GM21526 (cell line): ENCODE measurements around the gene FGF16.
"Not testable (repeated sequence)": the region's sequence is repeated elsewhere in the genome, so short reads cannot be mapped to it uniquely, and the experiment has no call there.

Experiments used
- ATAC-seq: cut with Tn5 transposase; IDR thresholded peaks from one replicate; pipeline ENCODE4 v1.9.1; 2021; ENCODE audit warnings: moderate library complexity; ENCODE audit not compliant: unreplicated experiment, low FRiP score

FGF16 gene

DNA sequence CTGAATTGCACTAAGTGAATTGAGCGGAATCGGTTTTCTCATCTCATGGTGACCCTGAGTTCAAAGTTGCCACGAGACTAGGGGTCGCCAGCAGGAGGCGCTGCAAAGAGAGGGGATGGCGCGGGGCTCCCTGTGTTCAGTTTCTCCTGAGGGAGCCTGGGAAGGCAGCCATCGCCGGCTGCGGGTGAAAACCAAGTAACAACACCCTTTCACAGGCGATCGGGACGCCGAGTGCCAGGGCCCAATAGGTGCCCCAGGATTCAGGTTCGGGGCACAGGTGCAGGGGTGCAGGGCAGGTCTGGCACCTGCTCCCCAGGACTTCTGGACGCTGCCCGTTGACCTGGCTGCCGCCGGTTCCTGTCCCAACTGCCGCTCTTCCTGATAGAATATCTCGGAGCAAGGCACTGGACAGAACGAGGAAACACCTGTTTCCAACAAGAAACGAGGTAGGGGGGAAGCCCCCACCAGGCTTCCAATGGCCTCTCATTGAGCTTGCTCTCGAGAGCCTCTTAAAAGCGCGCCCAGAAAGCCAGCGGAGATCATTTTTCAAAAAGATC lies 1.1 kb upstream of the FGF16 start:
- no peak for ATAC-seq

DNA sequence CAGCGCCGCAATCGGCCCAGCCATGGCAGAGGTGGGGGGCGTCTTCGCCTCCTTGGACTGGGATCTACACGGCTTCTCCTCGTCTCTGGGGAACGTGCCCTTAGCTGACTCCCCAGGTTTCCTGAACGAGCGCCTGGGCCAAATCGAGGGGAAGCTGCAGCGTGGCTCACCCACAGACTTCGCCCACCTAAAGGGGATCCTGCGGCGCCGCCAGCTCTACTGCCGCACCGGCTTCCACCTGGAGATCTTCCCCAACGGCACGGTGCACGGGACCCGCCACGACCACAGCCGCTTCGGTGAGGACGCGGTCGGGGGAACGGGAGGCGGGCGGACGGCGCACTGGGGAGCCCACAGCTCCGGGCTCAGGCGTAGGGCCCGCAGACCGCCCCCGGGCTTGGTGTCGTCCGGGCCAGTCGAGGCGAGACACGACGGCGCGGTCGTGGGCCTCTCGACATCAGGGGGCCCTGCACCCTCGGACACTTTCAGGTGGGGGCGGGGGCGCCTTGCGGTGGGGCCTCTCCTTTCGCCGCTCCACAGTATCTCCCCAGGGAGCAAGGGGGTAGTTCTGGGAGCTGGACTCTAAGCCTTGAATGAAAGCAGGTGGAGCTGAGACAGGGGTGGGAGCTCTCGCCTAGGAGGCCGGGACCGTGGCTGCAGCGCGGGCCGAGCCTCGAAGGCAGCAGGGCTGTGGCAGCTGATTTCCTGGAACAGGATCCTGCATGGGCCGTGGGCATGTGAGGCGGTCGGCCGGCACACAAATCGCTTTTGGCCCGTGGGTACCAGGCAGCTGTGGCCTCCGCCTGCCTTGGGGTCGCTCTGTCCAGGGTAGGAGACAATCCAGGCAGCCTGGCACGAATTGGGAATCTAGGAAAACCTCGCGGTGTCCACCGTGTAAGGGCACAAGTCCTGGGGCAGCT lies 722 bp downstream of the FGF16 start:
- ATAC-seq: no peak

DNA sequence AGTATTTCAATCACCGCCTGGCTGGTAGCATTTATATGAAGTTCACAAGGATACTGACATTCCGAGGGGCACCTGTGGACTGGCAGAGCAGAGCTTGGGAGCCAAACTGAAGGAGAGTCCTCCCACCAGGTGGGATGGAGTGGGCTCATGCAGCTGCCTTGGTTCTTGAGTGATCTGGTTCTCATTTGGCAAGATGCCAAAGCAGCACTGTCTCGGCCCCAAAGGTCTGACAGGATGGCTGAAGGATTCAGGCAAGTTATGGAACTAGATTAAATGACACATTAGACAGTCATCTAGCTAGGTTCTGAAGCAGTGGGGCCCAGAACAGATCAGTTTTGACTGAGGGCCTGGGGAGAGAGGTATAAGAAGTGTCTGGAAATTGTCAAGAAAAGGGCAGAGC lies 3.2 kb downstream of the FGF16 start:
- ATAC-seq: no peak

DNA sequence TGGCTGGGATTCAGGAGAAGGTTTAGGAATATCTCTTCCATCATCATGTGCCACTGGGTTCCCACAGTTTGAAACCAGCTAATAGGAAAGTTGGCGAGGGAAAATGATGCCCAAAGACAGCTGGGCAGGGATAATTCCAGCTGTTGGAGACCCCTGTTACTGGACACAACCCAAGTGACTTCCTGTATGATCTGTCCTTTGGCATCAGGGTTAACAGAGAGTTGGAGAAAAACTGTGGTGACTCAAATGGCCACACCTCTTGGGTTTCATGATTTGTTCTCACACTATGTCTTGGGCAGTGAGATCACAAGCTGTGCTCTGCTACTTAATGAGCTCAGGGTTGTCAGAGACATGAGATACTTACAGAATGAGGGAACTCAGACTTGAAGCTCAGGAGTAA lies 3.8 kb downstream of the FGF16 start:
- no peak for ATAC-seq

DNA sequence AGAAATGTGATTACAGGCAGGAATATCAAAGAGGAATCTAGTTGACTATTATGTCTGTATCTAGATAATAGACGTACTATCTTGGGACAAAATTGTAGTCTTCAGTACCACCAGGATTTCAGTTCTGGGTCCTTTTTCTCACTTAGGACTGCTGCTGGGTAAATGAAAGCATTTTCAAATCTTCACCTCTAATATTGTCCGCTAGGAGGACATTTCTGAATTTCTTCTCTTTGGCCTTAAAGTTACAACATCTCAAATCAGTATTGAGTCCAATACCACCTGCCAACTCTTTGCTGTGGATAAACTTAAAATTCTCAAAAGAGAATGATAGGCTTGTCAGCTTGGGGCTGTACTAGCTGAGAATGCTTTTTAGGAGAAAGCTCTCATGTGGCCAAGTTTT lies 6.0 kb downstream of the FGF16 start:
- ATAC-seq: no peak

DNA sequence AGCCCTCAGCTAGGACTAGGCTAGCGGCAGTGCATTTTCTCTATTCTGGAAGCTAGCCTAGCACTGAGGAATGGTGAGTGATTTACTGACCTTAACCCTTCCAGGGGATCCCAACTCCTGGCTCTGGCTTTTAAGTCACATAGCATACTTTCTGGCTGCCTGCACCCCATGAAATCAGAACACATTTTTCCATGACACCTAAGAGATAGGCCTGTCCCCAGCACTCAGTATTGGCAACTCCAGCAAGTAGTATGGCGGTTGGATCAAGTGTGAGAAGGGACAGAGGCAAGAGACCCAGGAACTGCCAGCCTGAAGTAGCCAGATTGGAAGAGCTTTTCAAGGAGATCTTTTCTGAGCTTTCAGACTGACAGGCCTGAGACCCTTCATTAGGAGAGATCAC lies 8.2 kb downstream of the FGF16 start:
- ATAC-seq: no peak

DNA sequence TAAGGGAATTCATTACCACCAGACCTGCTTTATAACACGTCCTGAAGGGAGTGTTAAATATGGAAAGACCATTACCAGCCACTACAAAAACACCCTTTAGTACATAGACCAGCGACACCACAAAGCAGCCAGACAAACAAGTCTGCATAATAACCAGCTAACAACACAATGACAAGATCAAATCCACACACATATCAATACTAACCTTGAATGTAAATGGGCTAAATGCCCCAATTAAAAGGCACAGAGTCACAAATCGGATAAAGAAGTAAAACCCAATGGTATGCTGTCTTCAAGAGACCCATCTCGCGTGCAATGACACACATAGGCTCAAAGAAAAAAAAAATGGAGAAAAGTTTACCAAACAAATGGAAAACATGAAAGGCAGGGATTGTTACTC lies 36.9 kb downstream of the FGF16 start:
- ATAC-seq: no peak

DNA sequence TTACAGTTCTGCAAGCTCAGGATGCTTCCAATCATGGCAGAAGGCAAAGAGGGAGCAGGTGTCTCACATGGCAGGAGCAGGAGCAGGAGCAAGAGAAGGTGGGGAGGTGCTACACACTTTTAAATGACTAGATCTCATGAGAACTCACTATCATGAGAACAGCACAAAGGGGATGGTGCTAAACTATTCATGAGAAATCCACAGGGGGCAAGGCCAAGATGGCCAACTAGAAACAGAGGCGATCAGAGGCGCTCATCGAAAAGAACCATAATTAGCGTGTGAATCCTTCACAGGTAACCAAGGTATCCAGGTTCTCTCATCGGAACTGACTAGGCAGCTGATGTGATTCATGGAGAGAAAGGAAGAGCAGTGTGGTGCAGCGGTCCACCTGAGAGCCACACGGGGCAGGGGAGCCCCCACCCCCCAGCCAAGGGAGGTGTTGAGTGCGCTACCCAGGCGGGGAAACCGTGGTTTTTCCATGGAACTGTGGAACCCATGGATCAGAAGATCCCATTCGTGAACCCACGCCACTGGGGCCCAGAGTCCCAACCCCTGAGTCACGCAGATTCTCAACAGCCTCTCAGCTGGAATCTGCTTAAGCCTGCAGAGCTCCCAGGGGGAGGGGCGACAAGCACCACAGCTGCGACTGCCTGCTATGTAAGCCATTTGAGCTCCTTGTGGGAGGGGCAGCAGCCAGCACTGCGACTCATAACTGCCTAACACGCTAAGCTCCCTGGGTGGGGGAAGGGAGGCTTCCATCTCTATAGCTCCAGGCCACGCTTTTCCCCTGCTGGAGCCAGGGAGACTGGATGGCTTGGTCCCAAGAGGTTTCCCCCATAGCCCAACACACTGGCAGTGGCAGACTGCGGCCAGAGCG lies 46.7 kb downstream of the FGF16 start:
- no peak for ATAC-seq

DNA sequence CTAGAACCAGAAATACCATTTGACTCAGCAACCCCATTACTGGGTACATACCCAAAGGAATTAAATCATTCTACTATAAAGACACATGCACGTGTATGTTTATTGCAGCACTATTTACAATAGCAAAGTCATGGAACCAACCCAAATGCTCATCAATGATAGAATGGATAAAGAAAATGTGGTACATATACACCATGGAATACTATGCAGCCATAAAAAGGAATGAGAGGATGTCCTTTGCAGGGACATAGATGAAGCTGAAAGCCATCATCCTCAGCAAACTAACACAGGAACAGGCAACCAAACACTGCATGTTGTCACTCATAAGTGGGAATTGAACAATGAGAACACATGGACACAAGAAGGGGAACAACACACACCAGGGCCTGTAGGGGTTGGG lies 53.0 kb downstream of the FGF16 start:
- ATAC-seq: not testable (repeated sequence)

DNA sequence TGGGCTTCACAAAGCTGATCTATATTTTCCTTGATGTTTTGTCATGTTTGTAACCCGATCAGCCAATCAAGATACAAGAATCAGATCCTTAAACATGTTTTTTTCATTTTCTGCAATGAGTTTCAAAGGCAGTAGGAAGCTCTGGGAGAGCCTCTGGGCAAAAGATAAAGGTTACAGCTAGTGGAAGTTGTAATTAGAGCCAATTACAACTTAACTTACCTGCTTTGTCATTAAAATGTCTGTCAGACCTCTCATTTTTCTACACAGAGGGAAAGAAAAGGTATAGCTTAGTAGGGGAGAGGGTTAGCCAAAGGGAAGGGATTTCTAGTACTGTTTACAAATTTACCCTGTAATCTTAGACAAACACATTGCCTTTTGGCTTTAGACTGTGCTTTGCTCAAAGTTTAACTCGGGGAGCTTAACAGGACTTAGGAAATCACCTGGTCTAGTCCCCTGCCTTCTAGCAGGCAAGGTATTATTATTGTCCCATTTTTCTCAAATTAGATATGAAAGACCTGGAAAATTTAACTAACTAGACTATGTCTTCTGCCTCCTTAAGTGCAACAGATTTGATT lies 55.8 kb downstream of the FGF16 start:
- ATAC-seq: no peak

DNA sequence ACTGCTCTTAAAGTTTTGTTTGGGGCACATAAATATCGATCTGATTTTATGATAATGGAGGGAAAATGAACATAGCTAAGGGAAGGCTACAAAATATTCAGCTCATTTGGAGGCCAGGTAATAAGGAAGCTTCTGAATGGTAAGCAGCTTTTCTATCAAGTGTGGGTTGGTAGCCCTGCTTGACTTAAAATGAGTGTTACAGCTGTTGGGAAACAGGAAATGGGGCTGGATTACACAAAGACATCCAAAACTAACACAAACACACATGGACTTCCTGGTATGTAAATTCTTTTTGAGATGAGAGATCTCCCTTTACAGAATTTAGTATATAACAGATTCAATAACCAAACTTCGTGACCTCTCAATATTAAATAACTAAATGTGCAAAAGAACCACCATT lies 58.0 kb downstream of the FGF16 start:
- no peak for ATAC-seq
